Ascending aorta (tissue), 2 donors: Measurements from ENCODE around the gene TMEM190. TPM values are rescaled to one million over a fixed set of nuclear protein-coding genes. Genes with fewer than 3 reads are reported as not detected.

Experiments used
- DNase-seq, 2 donors: peaks; one replicate each; pipeline ENCODE4 v3.0.0-alpha.2; 2019; ENCODE audit warnings: low spot score in 2 of 2
- H3K27ac ChIP-seq, 2 donors: fragments of 200-600 bp; sonication (generic); one replicate each; pipeline ENCODE4 v1.5.1; 2016 to 2017; ENCODE audit warnings: mild to moderate bottlenecking in 1 of 2
- H3K27me3 ChIP-seq: fragments of 200-600 bp; sonication (generic); one replicate; pipeline ENCODE4 v1.5.1; 2017
- H3K36me3 ChIP-seq, 2 donors: fragments of 200-600 bp; sonication (generic); one replicate each; pipeline ENCODE4 v1.5.1; 2016
- H3K4me1 ChIP-seq, 2 donors: fragments of 200-600 bp; sonication (generic); one replicate each; pipeline ENCODE4 v1.5.1; 2016 to 2017; ENCODE audit warnings: mild to moderate bottlenecking in 1 of 2
- H3K4me3 ChIP-seq, 2 donors: fragments of 200-600 bp; sonication (generic); one replicate each; pipeline ENCODE4 v1.5.1; 2016 to 2017; ENCODE audit warnings: mild to moderate bottlenecking in 1 of 2
- H3K9me3 ChIP-seq, 2 donors: fragments of 200-600 bp; sonication (generic); one replicate each; pipeline ENCODE4 v1.5.1; 2016
- CTCF ChIP-seq, 3 experiments: fragments of 200-600 bp in 2 of 3; fragments of 450-650 bp in 1 of 3; sonication (generic) in 2 of 3; IDR thresholded peaks; one replicate each; pipeline ENCODE4 v1.5.1; 2016 to 2019; ENCODE audit warnings: antibody characterized with exemption in 3 of 3, mild to moderate bottlenecking in 1 of 3, moderate library complexity in 1 of 3
- intact Hi-C: fragments of 100-400 bp; cut with DNase I; formaldehyde crosslinking; loops from one replicate; pipeline ENCODE4 v1.15.1; 2023
- total RNA-seq: library from RNA; depleted of rRNA; stranded (reverse); fragments of >200 nt; gene quantifications from one replicate; pipeline ENCODE4 v1.1.0, GENCODE V29; 2016

TMEM190 gene
- total RNA-seq, 1 donor from 2014 or later, result not detected

GRCh38 chr19:55339889-55340783, 36.5 kb upstream of the TMEM190 start:
- no peak for DNase-seq
- intact Hi-C loops, result loop anchor here (1.0 to 5.0 kb wide), 9 partner anchors 39 to 259 kb away; partner anchors contain the start of genes FIZ1, HSPBP1, PPP1R12C and PPP6R1
- H3K9me3 ChIP-seq, result no peaks in the 10 kb centered on the region

GRCh38 chr19:55340784-55341147, 35.9 kb upstream of the TMEM190 start:
- Histone ChIP-seq H3K4me3 (peak overlapping the region; percentile 82 to 84), H3K9me3 (no peaks in the 10 kb centered on the region), H3K4me1 (peaks cover 5 to 17% of the 10 kb centered on the region in 2 donors), H3K27ac (no peak overlapping the region), H3K27me3 (no peaks in the 10 kb centered on the region), H3K36me3 (peaks cover 12 to 13% of the 10 kb centered on the region in 2 donors)
- DNase-seq, result no peak
- peak in 1 of 3 experiments; percentile 28 for TF ChIP-seq CTCF (IDR thresholded peaks at IDR 0.05)
- intact Hi-C loops, result no loop called here

More at GRCh38 chr19:55339889-55340783, 36.5 kb upstream of the TMEM190 start:
- H3K4me3 ChIP-seq, result peak overlapping the region; percentile 82 to 84
- peak overlapping the region; percentile 70 to 86 for H3K27ac ChIP-seq
- peaks cover 12 to 13% of the 10 kb centered on the region in 2 donors for H3K36me3 ChIP-seq
- H3K27me3 ChIP-seq, result no peaks in the 10 kb centered on the region
- peaks cover 5 to 17% of the 10 kb centered on the region in 2 donors for H3K4me1 ChIP-seq
- no peak for TF ChIP-seq CTCF (IDR thresholded peaks at IDR 0.05)

- Histone ChIP-seq H3K27me3 (no peaks in the 10 kb centered on the region), H3K36me3 (peaks cover 12 to 13% of the 10 kb centered on the region in 2 donors), H3K27ac (no peak overlapping the region), H3K9me3 (no peaks in the 10 kb centered on the region), H3K4me1 (peaks cover 5 to 17% of the 10 kb centered on the region in 2 donors), H3K4me3 (peak overlapping the region; percentile 82 to 84)
- DNase-seq, result peak in 1 of 2 donors; percentile 80
- no peak for TF ChIP-seq CTCF (IDR thresholded peaks at IDR 0.05)
- intact Hi-C loops, result no loop called here
Observed at GRCh38 chr19:55341171-55341588, 35.4 kb upstream of the TMEM190 start.

GRCh38 chr19:55341595-55342531, 34.8 kb upstream of the TMEM190 start:
- H3K9me3 ChIP-seq, result no peaks in the 10 kb centered on the region
- H3K27ac ChIP-seq, result no peak overlapping the region
- DNase-seq, result no peak
- intact Hi-C loops, result no loop called here
- peak overlapping the region in 1 of 2 donors; percentile 82 for H3K4me3 ChIP-seq
- H3K36me3 ChIP-seq, result peaks cover 13 to 18% of the 10 kb centered on the region in 2 donors
- no peak for TF ChIP-seq CTCF (IDR thresholded peaks at IDR 0.05)
- peaks cover 5 to 17% of the 10 kb centered on the region in 2 donors for H3K4me1 ChIP-seq
- H3K27me3 ChIP-seq, result no peaks in the 10 kb centered on the region

GRCh38 chr19:55344444-55344843, 32.2 kb upstream of the TMEM190 start:
- Histone ChIP-seq H3K9me3 (no peaks in the 10 kb centered on the region), H3K36me3 (peaks cover 13 to 25% of the 10 kb centered on the region in 2 donors), H3K27ac (no peak overlapping the region), H3K27me3 (no peaks in the 10 kb centered on the region), H3K4me1 (peaks cover 5 to 17% of the 10 kb centered on the region in 2 donors), H3K4me3 (no peak overlapping the region)
- no peak for TF ChIP-seq CTCF (IDR thresholded peaks at IDR 0.05)
- no peak for DNase-seq
- intact Hi-C loops, result no loop called here
